Smooth muscle cell (in vitro differentiated cells): Measurements from ENCODE around the gene PRDM2. TPM values are rescaled to one million over a fixed set of nuclear protein-coding genes. Genes with fewer than 3 reads are reported as not detected.
A peak's percentile ranks its signal among the peaks of the same experiment; 100 is the strongest.

Source experiments
- DNase-seq: peaks from one replicate; lab custom pipeline; 2025; ENCODE audit not compliant: unreplicated experiment; lab: John Stamatoyannopoulos, UW
- H2AFZ ChIP-seq: fragments of 200-600 bp; sonication (generic); 2 replicates; pipeline ENCODE4 v1.6.0; 2016; ENCODE audit warnings: antibody characterized with exemption, low read depth, mild to moderate bottlenecking
- H3F3A ChIP-seq: fragments of 200-600 bp; sonication (generic); 2 replicates; pipeline ENCODE4 v1.6.0; 2017; ENCODE audit warnings: antibody characterized with exemption, low read depth
- H3K27ac ChIP-seq: fragments of 200-600 bp; sonication (generic); 2 replicates; pipeline ENCODE4 v1.5.1; 2016; ENCODE audit warnings: low read depth, mild to moderate bottlenecking
- H3K27me3 ChIP-seq: fragments of 200-600 bp; sonication (generic); 2 replicates; pipeline ENCODE4 v1.6.1; 2016; ENCODE audit warnings: low read depth, mild to moderate bottlenecking
- H3K36me3 ChIP-seq: fragments of 200-600 bp; sonication (generic); 2 replicates; pipeline ENCODE4 v1.5.1; 2016; ENCODE audit warnings: low read depth
- H3K4me1 ChIP-seq: fragments of 200-600 bp; sonication (generic); 2 replicates; pipeline ENCODE4 v1.5.1; 2016; ENCODE audit warnings: low read depth
- H3K4me2 ChIP-seq: fragments of 200-600 bp; sonication (generic); 2 replicates; pipeline ENCODE4 v1.6.0; 2016; ENCODE audit warnings: mild to moderate bottlenecking
- H3K4me3 ChIP-seq: fragments of 200-600 bp; sonication (generic); 2 replicates; pipeline ENCODE4 v1.5.1; 2016; ENCODE audit warnings: mild to moderate bottlenecking
- H3K79me2 ChIP-seq: fragments of 200-600 bp; sonication (generic); 2 replicates; pipeline ENCODE4 v1.6.0; 2016; ENCODE audit warnings: low read depth, mild to moderate bottlenecking
- H3K9ac ChIP-seq: fragments of 200-600 bp; sonication (generic); 2 replicates; pipeline ENCODE4 v1.6.0; 2016; ENCODE audit warnings: low read depth
- H3K9me3 ChIP-seq: fragments of 200-600 bp; sonication (generic); replicated peaks from 2 replicates; pipeline ENCODE4 v1.5.1; 2016; ENCODE audit warnings: low read depth
- H4K20me1 ChIP-seq: fragments of 200-600 bp; sonication (generic); 2 replicates; pipeline ENCODE4 v1.6.0; 2016; ENCODE audit warnings: low read depth
- CTCF ChIP-seq: fragments of 200-600 bp; sonication (generic); IDR thresholded peaks from 2 replicates; pipeline ENCODE4 v1.5.1; 2017; ENCODE audit warnings: borderline replicate concordance, mild to moderate bottlenecking, antibody characterized with exemption; ENCODE audit not compliant: insufficient read depth, poor library complexity, severe bottlenecking
- WGBS: methylation state at CpG from one replicate; pipeline ENCODE4 v1.1.7; 2016; ENCODE audit warnings: low lambda C conversion rate; 5-methylcytosine and 5-hydroxymethylcytosine counted together
- polyA plus RNA-seq: library from polyadenylated mRNA; unstranded; fragments of >200 nt; fragmentation: Nextera tagmentation; extraction: Ambion mirVana; gene quantifications from 2 replicates; pipeline ENCODE4 v1.2.1, GENCODE V29; 2016
- total RNA-seq: library from RNA; depleted of rRNA; stranded (reverse); fragments of >200 nt; gene quantifications from 2 replicates; pipeline ENCODE4 v1.2.3, GENCODE V29; 2014

The PRDM2 gene
- total RNA-seq = 20.0 and 24.3 TPM in 2 replicates
- 18.5 and 19.8 TPM in 2 replicates for polyA plus RNA-seq

- Histone ChIP-seq H3K27ac (peak within 1 kb of the TSS; percentile 80), H3K4me3 (peak within 1 kb of the TSS; percentile 75), H2AFZ (peak within 1 kb of the TSS; percentile 100), H3K79me2 (peaks cover 28% of the 10 kb centered on the region), H3K9me3 (no peaks in the 10 kb centered on the region), H4K20me1 (no peaks in the 10 kb centered on the region), H3F3A (no peaks in the 10 kb centered on the region), H3K9ac (peak within 1 kb of the TSS; percentile 85), H3K4me2 (peak within 1 kb of the TSS; percentile 84), H3K36me3 (no peaks in the 10 kb centered on the region), H3K27me3 (no peaks in the 10 kb centered on the region), H3K4me1 (peaks cover 7% of the 10 kb centered on the region)
- no peak for DNase-seq
- no peak for TF ChIP-seq CTCF
- WGBS = 4% methylated on average over 63 of the region's 87 CpGs
These were observed at the start of gene PRDM2 for GRCh38 chr1:13699936-13700520. TSS of gene PRDM2 (plus strand) at chr1:13700188. CDS start at chr1:13715606, 15,418 bp downstream.

GRCh38 chr1:13651279-13651678 is 48.7 kb upstream of the PRDM2 start:
- Histone ChIP-seq H3K9me3 (no peaks in the 10 kb centered on the region), H3F3A (no peaks in the 10 kb centered on the region), H4K20me1 (no peaks in the 10 kb centered on the region), H3K9ac (peak overlapping the region; percentile 6), H3K4me1 (peaks cover 8% of the 10 kb centered on the region), H3K4me2 (peak overlapping the region; percentile 76), H3K27ac (peak overlapping the region; percentile 81), H2AFZ (no peak overlapping the region), H3K27me3 (no peaks in the 10 kb centered on the region), H3K4me3 (no peak overlapping the region), H3K79me2 (no peaks in the 10 kb centered on the region), H3K36me3 (no peaks in the 10 kb centered on the region)
- DNase-seq = no peak
- 23% methylated on average over 3 of the region's 3 CpGs for WGBS
- no peak for TF ChIP-seq CTCF

- TF ChIP-seq CTCF = no peak
- H3F3A ChIP-seq = no peaks in the 10 kb centered on the region
- H3K36me3 ChIP-seq = no peaks in the 10 kb centered on the region
- no peaks in the 10 kb centered on the region for H4K20me1 ChIP-seq
- DNase-seq = no peak
- no peak overlapping the region for H3K4me3 ChIP-seq
- peak overlapping the region; percentile 81 for H3K27ac ChIP-seq
- peaks cover 8% of the 10 kb centered on the region for H3K4me1 ChIP-seq
- H3K9me3 ChIP-seq = no peaks in the 10 kb centered on the region
- peak overlapping the region; percentile 6 for H3K9ac ChIP-seq
- peak overlapping the region; percentile 76 for H3K4me2 ChIP-seq
- no peaks in the 10 kb centered on the region for H3K27me3 ChIP-seq
- no peaks in the 10 kb centered on the region for H3K79me2 ChIP-seq
- 93% methylated on average over 1 of the region's 1 CpG for WGBS
- no peak overlapping the region for H2AFZ ChIP-seq
These were observed 47.8 kb upstream of the PRDM2 start for GRCh38 chr1:13652238-13652637.

- no peak overlapping the region for H2AFZ ChIP-seq
- no peaks in the 10 kb centered on the region for H3K36me3 ChIP-seq
- no peak for TF ChIP-seq CTCF
- no peak for DNase-seq
- H3K9me3 ChIP-seq = no peaks in the 10 kb centered on the region
- H3K4me3 ChIP-seq = no peak overlapping the region
- H3K27me3 ChIP-seq = no peaks in the 10 kb centered on the region
- H4K20me1 ChIP-seq = no peaks in the 10 kb centered on the region
- H3K4me2 ChIP-seq = no peak overlapping the region
- no peaks in the 10 kb centered on the region for H3K4me1 ChIP-seq
- peak overlapping the region; percentile 60 for H3K27ac ChIP-seq
- H3F3A ChIP-seq = no peaks in the 10 kb centered on the region
- 54% methylated on average over 5 of the region's 5 CpGs for WGBS
- no peak overlapping the region for H3K9ac ChIP-seq
- H3K79me2 ChIP-seq = no peaks in the 10 kb centered on the region
These were observed 38.4 kb upstream of the PRDM2 start for GRCh38 chr1:13661539-13661938.
